Activated naive CD8-positive, alpha-beta T cell treated with anti-CD3 and anti-CD28 coated beads, Interleukin-2, amount 10 ng/mL, durations not matched to agents 7 days and 5 days (primary cell): ENCODE results near the gene HOXC9. TPM values are rescaled to one million over a fixed set of nuclear protein-coding genes. Genes with fewer than 3 reads are reported as not detected.

Source experiments
- ATAC-seq: fragments of 150-1000 bp; cut with Tn5 transposase; one replicate; pipeline ENCODE4 v1.10.0; 2021; ENCODE audit warnings: low read depth, moderate library complexity
- POLR2A ChIA-PET: fragments of 350-600 bp; sonication (Branson Sonifier 250); formaldehyde crosslinking; loops from one replicate; lab custom pipeline; 2021; ENCODE audit warnings: antibody characterized with exemption; lab: Charles Lee
- DNase-seq: peaks from one replicate; pipeline ENCODE4 v3.0.0; 2021
- H3K27ac Mint-ChIP-seq: one replicate; pipeline ENCODE4 v1.8.0; 2022; ENCODE audit warnings: mild to moderate bottlenecking, mixed read lengths
- H3K27me3 Mint-ChIP-seq: one replicate; pipeline ENCODE4 v1.8.0; 2022; ENCODE audit warnings: mild to moderate bottlenecking, moderate library complexity, mixed read lengths
- H3K36me3 Mint-ChIP-seq: one replicate; pipeline ENCODE4 v1.8.0; 2021; ENCODE audit warnings: mild to moderate bottlenecking, mixed read lengths
- H3K4me1 Mint-ChIP-seq: one replicate; pipeline ENCODE4 v1.8.0; 2021; ENCODE audit warnings: mixed read lengths
- H3K4me3 Mint-ChIP-seq: one replicate; pipeline ENCODE4 v1.8.0; 2022; ENCODE audit warnings: mild to moderate bottlenecking, moderate library complexity, mixed read lengths
- H3K9me3 Mint-ChIP-seq: one replicate; pipeline ENCODE4 v1.8.0; 2021; ENCODE audit warnings: mixed read lengths
- total RNA-seq, 2 experiments: library from RNA; stranded (reverse); gene quantifications; one replicate each; pipeline ENCODE4 v1.2.3, GENCODE V29; 2021

HOXC9 gene
- total RNA-seq, 2 experiments from 2014 or later: not detected

- POLR2A ChIA-PET: no interaction called here
- no peaks in the 10 kb centered on the region for H3K36me3 Mint-ChIP-seq
- no peak for DNase-seq
Observed at GRCh38 chr12:53975064-53975471, 24.9 kb upstream of the HOXC9 start.

GRCh38 chr12:53975479-53976152, 24.3 kb upstream of the HOXC9 start:
- POLR2A ChIA-PET: no interaction called here
- H3K27me3 Mint-ChIP-seq: peaks cover 90% of the 10 kb centered on the region
- H3K4me3 Mint-ChIP-seq: peak overlapping the region; percentile 51
- peak overlapping the region; percentile 60 for H3K27ac Mint-ChIP-seq
- DNase-seq (no peak), ATAC-seq (no peak)
- H3K4me1 Mint-ChIP-seq: peaks cover 16% of the 10 kb centered on the region
- H3K9me3 Mint-ChIP-seq: peaks cover 2% of the 10 kb centered on the region
- no peaks in the 10 kb centered on the region for H3K36me3 Mint-ChIP-seq

More at GRCh38 chr12:53975064-53975471, 24.9 kb upstream of the HOXC9 start:
- Mint-ChIP-seq H3K9me3 (peaks cover 2% of the 10 kb centered on the region), H3K4me1 (peaks cover 12% of the 10 kb centered on the region), H3K27ac (peak overlapping the region; percentile 51), H3K4me3 (peak overlapping the region; percentile 25), H3K27me3 (peaks cover 90% of the 10 kb centered on the region)
- ATAC-seq: no peak

DNA sequence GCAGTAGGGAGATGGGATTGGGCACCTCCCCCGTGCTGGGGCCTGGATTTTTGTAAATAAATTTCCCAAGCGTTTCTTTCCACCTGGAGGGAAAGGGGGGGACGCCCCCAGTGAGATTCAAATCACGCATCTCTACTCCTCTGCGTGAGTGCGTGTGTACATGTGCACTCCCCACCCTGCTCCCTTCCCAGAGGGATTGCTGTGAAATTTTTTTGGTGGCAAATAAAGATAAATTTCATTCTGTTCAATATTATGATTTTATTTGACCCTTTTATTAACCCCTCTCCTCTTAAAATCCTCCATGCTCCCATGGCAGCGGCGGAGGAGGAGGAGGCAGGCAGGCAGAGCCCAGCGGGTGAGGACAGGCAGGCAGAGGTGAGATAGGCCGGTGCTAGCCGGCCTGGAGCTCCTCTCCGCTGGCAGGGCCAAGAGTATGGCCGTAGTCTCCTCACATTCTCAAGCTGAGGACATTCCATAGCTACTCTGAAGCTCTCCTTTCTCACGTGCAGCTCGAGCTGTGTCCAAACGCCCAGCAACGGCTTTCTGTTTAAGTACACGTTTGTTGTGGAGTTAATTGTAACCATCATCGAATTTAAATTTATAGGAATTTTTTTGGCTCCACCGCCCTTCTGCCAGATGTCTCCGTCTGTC, 23.7 kb upstream of the HOXC9 start:
- no peaks in the 10 kb centered on the region for H3K36me3 Mint-ChIP-seq
- peaks cover 2% of the 10 kb centered on the region for H3K9me3 Mint-ChIP-seq
- POLR2A ChIA-PET: no interaction called here
- no peak overlapping the region for H3K4me3 Mint-ChIP-seq
- peaks cover 90% of the 10 kb centered on the region for H3K27me3 Mint-ChIP-seq
- DNase-seq: no peak
- H3K27ac Mint-ChIP-seq: no peak overlapping the region
- H3K4me1 Mint-ChIP-seq: peaks cover 16% of the 10 kb centered on the region
- ATAC-seq: no peak

DNA sequence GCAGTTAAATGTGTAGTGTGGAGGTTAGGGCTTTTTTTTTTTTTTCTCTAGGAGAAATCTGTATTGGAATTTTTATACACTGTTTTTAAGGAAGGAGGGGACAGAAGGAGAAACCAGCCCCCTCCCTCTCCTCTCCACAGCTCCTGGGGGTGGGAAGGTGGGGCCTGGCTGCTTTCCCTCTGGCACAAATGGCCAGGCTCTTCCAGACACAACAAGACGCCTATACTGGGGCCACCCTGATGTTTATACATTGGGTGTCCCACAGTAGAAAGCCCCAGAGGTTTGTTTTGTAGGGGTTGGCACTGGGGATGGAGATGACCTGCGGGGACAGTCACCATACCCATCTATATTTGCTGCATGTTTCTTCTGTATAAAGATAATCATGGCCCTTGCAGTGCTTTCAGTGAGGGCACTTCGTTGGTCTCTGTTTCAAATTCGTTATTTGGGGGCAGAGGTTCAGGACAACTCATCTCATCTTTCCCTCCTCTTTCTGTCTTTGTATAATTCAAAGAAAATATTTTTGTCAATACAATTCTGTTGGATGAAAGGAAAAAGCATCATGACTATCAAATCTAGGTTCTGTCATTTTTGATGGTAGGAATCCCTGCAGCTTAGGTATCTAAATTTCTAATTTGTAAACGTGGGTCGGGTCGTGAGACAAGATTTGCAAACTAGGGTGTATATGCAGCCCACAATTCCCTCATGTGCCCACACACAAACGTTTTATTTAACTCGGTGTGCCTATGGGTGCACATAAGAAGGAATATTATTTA, 23.0 kb upstream of the HOXC9 start:
- Mint-ChIP-seq H3K4me1 (peaks cover 16% of the 10 kb centered on the region), H3K27ac (no peak overlapping the region), H3K36me3 (no peaks in the 10 kb centered on the region), H3K9me3 (peaks cover 2% of the 10 kb centered on the region), H3K4me3 (no peak overlapping the region), H3K27me3 (peaks cover 90% of the 10 kb centered on the region)
- ATAC-seq (no peak), DNase-seq (no peak)
- POLR2A ChIA-PET: no interaction called here

DNA sequence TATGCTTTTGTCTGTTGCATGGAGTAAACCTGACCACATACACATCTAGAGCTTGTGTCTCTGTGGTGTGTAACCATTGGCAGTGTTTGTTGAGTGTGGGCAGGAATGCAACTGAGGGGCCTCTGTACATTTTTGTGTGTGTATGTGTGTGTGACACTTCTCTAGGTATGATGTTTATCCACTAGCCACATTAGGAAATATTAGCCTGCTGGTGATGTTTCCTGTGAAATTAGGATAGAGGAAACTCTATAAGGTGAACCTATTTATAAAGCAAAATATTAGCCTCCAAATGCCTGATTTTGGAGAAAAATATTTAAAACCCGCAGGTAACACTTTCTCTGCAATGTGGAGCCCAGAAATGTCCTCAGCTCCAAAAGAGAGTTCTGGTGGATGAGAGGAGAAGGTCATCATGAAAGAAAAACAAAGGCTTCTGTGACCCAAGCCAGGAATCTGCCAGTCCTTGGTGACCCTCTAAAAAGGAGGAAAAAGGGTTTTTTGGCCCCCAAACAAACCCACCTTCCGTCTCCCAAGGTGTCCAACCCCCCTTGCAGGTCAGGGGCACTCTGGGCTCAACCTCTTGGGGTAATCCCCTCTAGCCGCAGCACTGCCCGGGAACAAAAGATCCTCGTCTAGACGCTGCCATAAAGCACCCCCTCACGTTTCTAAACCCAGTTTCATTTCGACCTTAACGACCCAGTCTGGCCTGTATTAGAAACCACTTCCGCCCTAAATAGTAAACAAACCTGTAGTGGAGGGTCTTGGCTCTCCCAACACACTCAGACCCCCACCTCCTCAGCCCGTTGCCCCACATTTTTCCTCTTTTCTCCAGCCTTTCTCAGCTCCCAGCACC, 22.1 kb upstream of the HOXC9 start:
- POLR2A ChIA-PET: no interaction called here
- H3K27ac Mint-ChIP-seq: no peak overlapping the region

GRCh38 chr12:53978477-53979356, 21.2 kb upstream of the HOXC9 start:
- no peaks in the 10 kb centered on the region for H3K9me3 Mint-ChIP-seq
- ATAC-seq (no peak), DNase-seq (no peak)
- no peaks in the 10 kb centered on the region for H3K36me3 Mint-ChIP-seq
- peaks cover 92% of the 10 kb centered on the region for H3K27me3 Mint-ChIP-seq
- H3K27ac Mint-ChIP-seq: no peak overlapping the region
- peaks cover 16% of the 10 kb centered on the region for H3K4me1 Mint-ChIP-seq
- POLR2A ChIA-PET: no interaction called here
- no peak overlapping the region for H3K4me3 Mint-ChIP-seq

More for the DNA sequence above, 22.1 kb upstream of the HOXC9 start:
- peaks cover 16% of the 10 kb centered on the region for H3K4me1 Mint-ChIP-seq
- H3K4me3 Mint-ChIP-seq: no peak overlapping the region
- ATAC-seq: no peak
- H3K36me3 Mint-ChIP-seq: no peaks in the 10 kb centered on the region
- H3K27me3 Mint-ChIP-seq: peaks cover 90% of the 10 kb centered on the region
- H3K9me3 Mint-ChIP-seq: peaks cover 2% of the 10 kb centered on the region
- DNase-seq: no peak

- POLR2A ChIA-PET: no interaction called here
- ATAC-seq: no peak
- H3K9me3 Mint-ChIP-seq: no peaks in the 10 kb centered on the region
Observed at GRCh38 chr12:53980104-53980801, 19.7 kb upstream of the HOXC9 start.

GRCh38 chr12:53980802-53981496, 19.0 kb upstream of the HOXC9 start:
- H3K36me3 Mint-ChIP-seq: no peaks in the 10 kb centered on the region
- DNase-seq (no peak), ATAC-seq (no peak)
- H3K4me1 Mint-ChIP-seq: peaks cover 18% of the 10 kb centered on the region
- no peak overlapping the region for H3K4me3 Mint-ChIP-seq
- POLR2A ChIA-PET: no interaction called here
- peaks cover 96% of the 10 kb centered on the region for H3K27me3 Mint-ChIP-seq
- H3K9me3 Mint-ChIP-seq: no peaks in the 10 kb centered on the region
- no peak overlapping the region for H3K27ac Mint-ChIP-seq

More at GRCh38 chr12:53980104-53980801, 19.7 kb upstream of the HOXC9 start:
- no peak for DNase-seq
- H3K4me3 Mint-ChIP-seq: no peak overlapping the region
- H3K36me3 Mint-ChIP-seq: no peaks in the 10 kb centered on the region
- H3K27me3 Mint-ChIP-seq: peaks cover 98% of the 10 kb centered on the region
- H3K4me1 Mint-ChIP-seq: peaks cover 19% of the 10 kb centered on the region
- H3K27ac Mint-ChIP-seq: no peak overlapping the region

DNA sequence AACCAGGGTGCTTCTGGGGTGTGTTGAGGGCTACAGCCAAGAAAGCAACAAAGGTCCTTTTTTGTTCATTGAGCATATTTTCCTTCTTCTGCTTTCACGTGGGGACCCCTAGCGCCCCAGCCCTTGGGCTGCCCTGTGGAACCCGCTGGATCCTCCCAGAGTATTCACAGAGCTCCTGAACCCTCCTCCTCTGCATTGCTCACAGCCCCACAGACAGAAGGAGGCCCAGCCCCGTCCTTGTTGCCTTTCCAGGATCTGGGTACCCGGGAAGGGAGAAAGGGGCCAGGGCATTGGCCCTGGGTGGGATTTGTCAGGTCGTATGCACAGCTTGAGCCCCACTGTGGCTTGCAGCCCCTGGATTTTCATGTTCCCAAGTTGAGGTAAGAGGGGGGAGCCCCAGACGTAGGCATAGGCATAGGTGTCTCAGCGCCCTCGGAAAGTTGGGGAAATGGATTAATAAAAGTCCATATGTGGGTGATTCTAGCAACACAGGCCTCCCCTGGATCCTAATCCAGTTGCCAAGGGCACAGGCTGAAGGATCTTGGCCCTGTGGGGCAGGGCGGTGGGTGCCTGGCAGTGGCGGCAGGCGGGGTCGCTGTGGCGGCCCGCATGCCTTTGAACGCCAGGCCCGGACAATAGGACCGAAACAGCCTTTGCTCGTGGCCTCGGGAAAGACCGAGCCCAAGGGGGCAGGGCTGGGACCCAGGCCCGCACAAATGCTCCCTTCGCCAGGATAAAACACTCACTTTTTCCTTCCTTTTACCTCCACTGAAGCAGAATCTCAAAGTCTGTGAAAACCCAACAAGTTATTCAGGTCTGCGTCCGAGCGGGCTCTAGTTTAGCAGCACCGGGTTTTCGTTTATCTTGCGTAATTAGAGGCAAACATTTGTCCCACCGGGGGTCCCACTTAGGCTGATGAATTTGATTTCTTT, 18.1 kb upstream of the HOXC9 start:
- no peak for DNase-seq
- Mint-ChIP-seq H3K27ac (no peak overlapping the region), H3K4me1 (peaks cover 20% of the 10 kb centered on the region), H3K4me3 (no peak overlapping the region), H3K9me3 (no peaks in the 10 kb centered on the region), H3K27me3 (peaks cover 95% of the 10 kb centered on the region), H3K36me3 (no peaks in the 10 kb centered on the region)
- no peak for ATAC-seq
- POLR2A ChIA-PET: no interaction called here

DNA sequence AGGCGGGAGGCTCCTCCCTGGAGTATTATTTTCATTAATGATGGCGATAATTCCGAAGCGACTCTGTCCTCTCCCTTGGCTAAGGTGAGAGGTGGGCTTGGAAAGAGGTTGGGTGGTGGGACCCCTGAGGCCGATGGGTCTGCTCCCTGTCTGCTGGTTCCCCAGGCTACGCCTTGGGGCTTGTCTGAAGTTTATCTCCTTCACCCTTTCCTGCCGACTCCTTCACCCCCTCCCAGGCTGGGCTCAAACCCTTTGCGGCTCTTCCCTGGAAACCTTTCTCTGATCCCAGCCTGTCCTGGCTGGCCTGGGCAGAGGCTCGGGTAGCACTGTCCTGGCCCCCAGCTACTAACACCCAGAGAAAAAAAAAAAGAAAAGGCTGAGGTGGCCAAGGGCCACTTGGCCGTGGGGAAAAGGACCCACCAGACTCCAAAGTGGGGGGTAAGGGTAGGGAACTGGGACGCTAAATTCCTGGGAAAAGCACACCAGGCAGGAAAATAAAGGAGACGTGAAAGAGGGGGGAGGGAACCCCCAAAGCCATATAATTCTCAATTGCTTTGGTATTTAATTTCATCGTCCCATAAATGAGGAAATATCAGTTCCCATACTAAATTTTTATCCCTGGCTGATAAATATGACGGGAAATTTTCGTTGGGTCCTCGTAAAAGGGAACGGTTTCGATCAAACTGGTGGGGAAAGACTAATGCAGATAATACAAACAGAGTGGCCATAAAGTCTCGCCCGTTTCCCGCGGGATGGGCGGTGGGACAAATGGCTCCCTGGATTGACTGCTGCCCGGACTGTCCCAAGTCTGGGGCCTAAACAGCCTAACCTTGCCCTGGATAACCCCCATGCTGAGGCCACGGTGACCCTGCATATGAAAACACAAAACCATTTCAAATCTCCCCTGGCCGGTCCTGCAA, 17.1 kb upstream of the HOXC9 start:
- no peak overlapping the region for H3K27ac Mint-ChIP-seq
- H3K4me3 Mint-ChIP-seq: no peak overlapping the region
- DNase-seq: no peak
- ATAC-seq: no peak
- H3K36me3 Mint-ChIP-seq: no peaks in the 10 kb centered on the region
- peaks cover 95% of the 10 kb centered on the region for H3K27me3 Mint-ChIP-seq
- POLR2A ChIA-PET: no interaction called here
- peaks cover 20% of the 10 kb centered on the region for H3K4me1 Mint-ChIP-seq
- H3K9me3 Mint-ChIP-seq: no peaks in the 10 kb centered on the region
